Endothelial cell of umbilical vein (primary cell): ENCODE data around the gene ADRA2C. TPM values are rescaled to one million over a fixed set of nuclear protein-coding genes. Genes with fewer than 3 reads are reported as not detected.

Source experiments
- BruUV-seq: library from RNA; stranded (reverse); fragments of 400-500 nt; replicated peaks from 2 replicates; lab custom pipeline; 2021; lab: Mats Ljungman, UMichigan
- CTCF ChIA-PET: fragments of 300-600, 350-600 bp; sonication (Branson Sonifier 250); formaldehyde crosslinking; loops from one replicate; lab custom pipeline; 2021; ENCODE audit warnings: antibody characterized with exemption, inconsistent platforms; lab: Charles Lee
- POLR2A ChIA-PET: fragments of 300-600, 350-600 bp; sonication (Branson Sonifier 250); formaldehyde crosslinking; loops from one replicate; lab custom pipeline; 2021; ENCODE audit warnings: antibody characterized with exemption, inconsistent platforms; lab: Charles Lee
- DNase-seq: peaks from one replicate; pipeline ENCODE4 v3.0.0-alpha.2; 2011; ENCODE audit warnings: low read depth, low spot score
- FAIRE-seq: peaks from 2 replicates; lab custom pipeline; 2011; peaks lifted over from hg19 to GRCh38; lab: Jason Lieb, UNC
- H2AFZ ChIP-seq: 2 replicates; pipeline ENCODE4 v1.6.0; 2012; ENCODE audit warnings: low read depth, low read length, control low read depth, inconsistent platforms
- H3K27ac ChIP-seq: 2 replicates; pipeline ENCODE4 v1.5.1; 2011; ENCODE audit warnings: low read depth, mild to moderate bottlenecking, control low read depth, low read length, moderate library complexity; ENCODE audit not compliant: insufficient read depth
- H3K27me3 ChIP-seq, 2 experiments: 2 replicates each; pipeline versions ENCODE4 v1.6.0 to v1.6.1; 2011; ENCODE audit warnings: low read length in 2 of 2, mixed read lengths in 1 of 2; ENCODE audit not compliant: control insufficient read depth in 2 of 2, insufficient read depth in 2 of 2
- H3K36me3 ChIP-seq, 2 experiments: 2 replicates in 1 of 2; 3 replicates in 1 of 2; pipeline ENCODE4 v1.5.1; 2011; ENCODE audit warnings: low read length in 2 of 2, mild to moderate bottlenecking in 1 of 2, moderate library complexity in 1 of 2; ENCODE audit not compliant: control insufficient read depth in 2 of 2, insufficient read depth in 2 of 2; ENCODE audit errors: extremely low read depth in 1 of 2
- H3K4me1 ChIP-seq: 3 replicates; pipeline ENCODE4 v1.5.1; 2011; ENCODE audit warnings: mild to moderate bottlenecking, low read length; ENCODE audit not compliant: control insufficient read depth, insufficient read depth; ENCODE audit errors: extremely low read depth
- H3K4me2 ChIP-seq: 2 replicates; pipeline ENCODE4 v1.6.1; 2011; ENCODE audit warnings: low read length, control low read depth, mixed read lengths; ENCODE audit not compliant: insufficient read depth
- H3K4me3 ChIP-seq, 3 experiments: fragments of 200-600 bp in 1 of 3; sonication (generic), shearing (Covaris generic) in 1 of 3; replicated peaks in 1 of 3; 2 replicates each; pipeline ENCODE4 v1.5.1; 2011 to 2016; ENCODE audit warnings: control low read depth in 3 of 3, low read length in 3 of 3, mild to moderate bottlenecking in 2 of 3, inconsistent platforms in 1 of 3, low read depth in 1 of 3, moderate library complexity in 1 of 3; ENCODE audit not compliant: insufficient read depth in 1 of 3
- H3K79me2 ChIP-seq: 2 replicates; pipeline ENCODE4 v1.6.0; 2012; ENCODE audit warnings: low read length, inconsistent platforms; ENCODE audit not compliant: control insufficient read depth, insufficient read depth
- H3K9ac ChIP-seq: replicated peaks from 2 replicates; pipeline ENCODE3; 2011; ENCODE audit warnings: low read length, control low read depth; ENCODE audit not compliant: insufficient read depth; ENCODE audit errors: extremely low read depth
- H3K9me1 ChIP-seq: replicated peaks from 3 replicates; pipeline ENCODE4 v1.6.0; 2011; ENCODE audit warnings: mild to moderate bottlenecking, low read length; ENCODE audit not compliant: control insufficient read depth, insufficient read depth; ENCODE audit errors: extremely low read depth
- H3K9me3 ChIP-seq: replicated peaks from 2 replicates; pipeline ENCODE4 v1.5.1; 2012; ENCODE audit warnings: low read length, inconsistent platforms; ENCODE audit not compliant: control insufficient read depth, insufficient read depth
- H4K20me1 ChIP-seq: replicated peaks from 2 replicates; pipeline ENCODE3; 2011; ENCODE audit warnings: mild to moderate bottlenecking, low read length; ENCODE audit not compliant: control insufficient read depth, insufficient read depth; ENCODE audit errors: extremely low read depth
- CTCF ChIP-seq, 2 donors: IDR thresholded peaks; 1 replicate in 1 of 2; 2 replicates in 1 of 2; pipeline ENCODE4 v1.5.1; 2011; ENCODE audit warnings: low read length in 2 of 2, mild to moderate bottlenecking in 2 of 2, moderate library complexity in 2 of 2, control low read depth in 1 of 2, inconsistent platforms in 1 of 2, low read depth in 1 of 2; ENCODE audit not compliant: insufficient read depth in 1 of 2; ENCODE audit errors: extremely low read depth in 1 of 2
- FOS ChIP-seq: IDR thresholded peaks from 2 replicates; pipeline ENCODE4 v1.6.1; 2011; ENCODE audit warnings: mild to moderate bottlenecking, low read length, moderate library complexity, borderline replicate concordance; ENCODE audit not compliant: insufficient read depth
- GATA2 ChIP-seq: IDR thresholded peaks from 2 replicates; pipeline ENCODE4 v1.7.0; 2011; ENCODE audit warnings: low read depth, mild to moderate bottlenecking, moderate library complexity, mixed read lengths, low read length; ENCODE audit not compliant: insufficient read length, insufficient read depth
- MAX ChIP-seq: IDR thresholded peaks from 2 replicates; pipeline ENCODE4 v1.6.1; 2011; ENCODE audit not compliant: insufficient read depth, insufficient read length
- MYC ChIP-seq: IDR thresholded peaks from one replicate; pipeline ENCODE4 v1.6.1; 2011; ENCODE audit warnings: mild to moderate bottlenecking, low read depth, low read length
- POLR2A ChIP-seq: IDR thresholded peaks from 2 replicates; pipeline ENCODE4 v1.6.1; 2012; ENCODE audit warnings: low read depth, mild to moderate bottlenecking, control low read depth, low read length
- POLR2AphosphoS5 ChIP-seq: IDR thresholded peaks from 2 replicates; pipeline ENCODE4 v1.6.1; 2012; ENCODE audit warnings: low read depth, mild to moderate bottlenecking, control low read depth, low read length, moderate library complexity; ENCODE audit not compliant: insufficient read depth
- dilution Hi-C: fragments of 300-500 bp; cut with MboI; formaldehyde crosslinking; loops from one replicate; pipeline ENCODE4 v1.15.0; 2019; ENCODE audit warnings: low sequenced_read_pairs; ENCODE audit not compliant: extremely low pct_ligation_motif_present
- intact Hi-C: fragments of 100-400 bp; cut with micrococcal nuclease; formaldehyde crosslinking; loops from one replicate; pipeline ENCODE4 v1.10.0; 2022
- polyA plus RNA-seq, 4 experiments: library from polyadenylated mRNA; depleted of rRNA in 3 of 4; stranded (reverse) in 3 of 4; unstranded in 1 of 4; fragments of >200 nt; gene quantifications; 2 replicates each; pipeline versions ENCODE4 v1.2.1 to v1.2.3, GENCODE V29; 2011 to 2012; ENCODE audit warnings: missing spikeins in 1 of 4
- total RNA-seq: library from RNA; stranded (reverse); gene quantifications from 2 replicates; pipeline ENCODE4 v1.2.3, GENCODE V29; 2021

ADRA2C gene
- total and polyA plus RNA-seq, 2 donors (not counting 3 experiments of a cell fraction or from before 2014, with no cell fraction given): 0.03 to 0.40 TPM

GRCh38 chr4:3749081-3749480 lies 17.1 kb upstream of the ADRA2C start:
- TF ChIP-seq GATA2 (no peak), MYC (no peak), POLR2AphosphoS5 (no peak), CTCF (IDR thresholded peaks at IDR 0.05; ENCODE audit: extremely low read depth in 1 of 2, insufficient read depth in 1 of 2, low read depth in 1 of 2, low read length in 2 of 2) (no peak), FOS (no peak), MAX (no peak), POLR2A (no peak)
- Histone ChIP-seq H2AFZ (no peak overlapping the region), H3K36me3 (no peaks in the 10 kb centered on the region), H3K9me1 (no peaks in the 10 kb centered on the region), H3K9me3 (no peaks in the 10 kb centered on the region), H3K4me3 (no peak overlapping the region), H3K27me3 (peaks cover 5 to 12% of the 10 kb centered on the region in 2 experiments), H3K9ac (no peak overlapping the region), H3K4me2 (no peak overlapping the region), H4K20me1 (no peaks in the 10 kb centered on the region), H3K27ac (no peak overlapping the region), H3K4me1 (no peaks in the 10 kb centered on the region), H3K79me2 (no peaks in the 10 kb centered on the region)
- DNase-seq (no peak), FAIRE-seq (no peak)
- BruUV-seq: no TSS peak
- ChIA-PET POLR2A (no interaction called here), CTCF (interaction anchor here (2.6 to 2.9 kb wide), 3 partner anchors 9 to 193 kb away, joined by 9 to 52 read pairs (median 12); no protein-coding TSS in a partner anchor)
- dilution Hi-C loops: no loop called here
- intact Hi-C loops: no loop called here
